Ovary (tissue), 3 donors: ENCODE data around the gene ADAMTS10.

Experiments used
- EP300 ChIP-seq: sonication (generic); formaldehyde crosslinking; IDR thresholded peaks from one replicate; pipeline ENCODE4 v1.6.1; 2017; ENCODE audit warnings: antibody characterized with exemption
- POLR2A ChIP-seq: fragments of 450-650 bp; IDR thresholded peaks from one replicate; pipeline ENCODE4 v1.6.1; 2017; ENCODE audit warnings: antibody characterized with exemption, mild to moderate bottlenecking, moderate library complexity
- TF ChIP-seq, protein P1 (sequence below), 3 donors: fragments of 450-650 bp in 2 of 3; fragments of 200-600 bp in 1 of 3; IDR thresholded peaks; one replicate each; pipeline versions ENCODE4 v1.5.1 to v1.8.0; 2016 to 2022; ENCODE audit warnings: antibody characterized with exemption in 3 of 3, mild to moderate bottlenecking in 1 of 3
- donor health status: DM: no; HTN: no; CAD: no.

DNA sequence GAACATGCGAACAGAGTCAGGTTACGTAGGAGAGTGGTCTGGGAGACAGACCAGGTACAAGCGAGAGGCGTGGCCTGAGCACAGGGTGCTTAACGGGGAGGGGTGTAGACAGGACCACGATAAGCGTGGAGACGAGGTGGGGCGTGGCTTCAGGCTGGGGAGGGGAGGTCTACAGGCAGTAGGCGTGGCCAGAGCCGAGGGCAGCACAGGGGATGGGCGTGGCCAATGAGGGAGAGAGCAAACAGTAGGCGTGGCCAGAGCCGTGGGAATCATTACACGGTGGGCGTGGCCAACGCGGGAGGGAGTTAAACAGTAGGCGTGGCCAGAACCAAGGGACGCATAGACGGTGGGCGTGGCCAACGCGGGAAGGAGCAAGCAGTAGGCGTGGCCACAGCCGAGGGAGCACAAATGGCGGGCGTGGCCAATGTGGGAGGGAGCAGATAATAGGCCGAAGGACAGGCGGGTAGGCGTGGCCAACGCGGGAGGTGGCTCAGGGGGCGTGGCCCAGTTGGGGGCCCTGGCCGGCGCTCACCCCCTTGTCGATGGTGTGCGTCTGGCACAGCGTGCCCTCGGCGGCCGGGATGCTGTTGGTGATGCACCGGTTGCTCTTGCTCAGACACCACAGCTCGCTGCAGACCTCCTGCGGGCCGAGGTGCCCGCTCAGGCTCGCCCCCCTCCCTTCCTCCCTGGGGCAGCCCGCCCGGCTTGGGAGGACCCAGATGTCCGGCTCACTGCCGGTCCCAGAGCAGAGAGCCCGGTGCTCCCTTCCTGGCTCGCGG, 18.1 kb downstream of the ADAMTS10 start:
- TF ChIP-seq, protein P1, sequence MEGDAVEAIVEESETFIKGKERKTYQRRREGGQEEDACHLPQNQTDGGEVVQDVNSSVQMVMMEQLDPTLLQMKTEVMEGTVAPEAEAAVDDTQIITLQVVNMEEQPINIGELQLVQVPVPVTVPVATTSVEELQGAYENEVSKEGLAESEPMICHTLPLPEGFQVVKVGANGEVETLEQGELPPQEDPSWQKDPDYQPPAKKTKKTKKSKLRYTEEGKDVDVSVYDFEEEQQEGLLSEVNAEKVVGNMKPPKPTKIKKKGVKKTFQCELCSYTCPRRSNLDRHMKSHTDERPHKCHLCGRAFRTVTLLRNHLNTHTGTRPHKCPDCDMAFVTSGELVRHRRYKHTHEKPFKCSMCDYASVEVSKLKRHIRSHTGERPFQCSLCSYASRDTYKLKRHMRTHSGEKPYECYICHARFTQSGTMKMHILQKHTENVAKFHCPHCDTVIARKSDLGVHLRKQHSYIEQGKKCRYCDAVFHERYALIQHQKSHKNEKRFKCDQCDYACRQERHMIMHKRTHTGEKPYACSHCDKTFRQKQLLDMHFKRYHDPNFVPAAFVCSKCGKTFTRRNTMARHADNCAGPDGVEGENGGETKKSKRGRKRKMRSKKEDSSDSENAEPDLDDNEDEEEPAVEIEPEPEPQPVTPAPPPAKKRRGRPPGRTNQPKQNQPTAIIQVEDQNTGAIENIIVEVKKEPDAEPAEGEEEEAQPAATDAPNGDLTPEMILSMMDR (IDR thresholded peaks at IDR 0.05): no peak
- TF ChIP-seq EP300 (no peak), POLR2A (no peak)
